HepG2 (cell line): ENCODE data around the gene MBD4. TPM values are rescaled to one million over a fixed set of nuclear protein-coding genes. Genes with fewer than 3 reads are reported as not detected.

Experiments
- HNF4A ChIP-seq: sonication (generic); formaldehyde crosslinking; IDR thresholded peaks from 2 replicates; pipeline ENCODE4 v1.4.0; 2020; ENCODE audit warnings: missing genetic modification reagents
- HNF4G ChIP-seq, 2 experiments: sonication (generic) in 1 of 2; formaldehyde crosslinking in 1 of 2; IDR thresholded peaks; 2 replicates each; pipeline versions ENCODE4 v1.4.0 to v1.6.1; 2011 to 2020; ENCODE audit warnings: borderline replicate concordance in 2 of 2, low read depth in 2 of 2, mild to moderate bottlenecking in 2 of 2, low read length in 1 of 2, missing genetic modification reagents in 1 of 2, moderate library complexity in 1 of 2
- MBNL3 ChIP-seq: fragments of 250-450 bp; sonication (Bioruptor Pico); conservative IDR thresholded peaks from 2 replicates; pipeline ENCODE4 v1.8.0; 2022; ENCODE audit warnings: mild to moderate bottlenecking, inconsistent platforms
- NCOA5 ChIP-seq: sonication (generic); formaldehyde crosslinking; IDR thresholded peaks from 2 replicates; pipeline ENCODE4 v1.4.0; 2020; ENCODE audit warnings: missing genetic modification reagents
- PLRG1 ChIP-seq: fragments of 450-650 bp; conservative IDR thresholded peaks from 2 replicates; pipeline ENCODE4 v1.6.1; 2016
- SKI ChIP-seq: fragments of 450-650 bp; IDR thresholded peaks from one replicate; pipeline ENCODE4 v1.6.1; 2018; ENCODE audit warnings: mild to moderate bottlenecking; ENCODE audit not compliant: partially characterized antibody
- TGIF2 ChIP-seq: IDR thresholded peaks from 2 replicates; pipeline ENCODE4 v1.6.1; 2016; ENCODE audit warnings: control low read depth, missing compliant biosample characterization
- THAP9 ChIP-seq: sonication (generic); formaldehyde crosslinking; IDR thresholded peaks from 2 replicates; pipeline ENCODE4; 2020; ENCODE audit warnings: missing genetic modification reagents, mild to moderate bottlenecking, borderline replicate concordance
- ZNF275 ChIP-seq: sonication (generic); formaldehyde crosslinking; IDR thresholded peaks from 2 replicates; pipeline ENCODE4 v1.8.0; 2022; ENCODE audit warnings: missing genetic modification reagents, mild to moderate bottlenecking, inconsistent platforms, borderline replicate concordance
- ZNF343 ChIP-seq: sonication (generic); formaldehyde crosslinking; IDR thresholded peaks from 2 replicates; pipeline ENCODE4 v1.4.0; 2020; ENCODE audit warnings: mild to moderate bottlenecking, missing genetic modification reagents
- ZNF546 ChIP-seq: sonication (generic); formaldehyde crosslinking; conservative IDR thresholded peaks from 2 replicates; pipeline ENCODE4 v1.8.1; 2023; ENCODE audit warnings: mild to moderate bottlenecking, missing genetic modification reagents
- ZNF547 ChIP-seq: sonication (generic); formaldehyde crosslinking; IDR thresholded peaks from 2 replicates; pipeline ENCODE4 v1.5.1; 2020; ENCODE audit warnings: mild to moderate bottlenecking, missing genetic modification reagents
- ZNF704 ChIP-seq: sonication (generic); formaldehyde crosslinking; IDR thresholded peaks from 2 replicates; pipeline ENCODE4 v1.8.1; 2023; ENCODE audit warnings: mild to moderate bottlenecking, inconsistent platforms, moderate library complexity, missing genetic modification reagents, borderline replicate concordance
- ZSCAN29 ChIP-seq: sonication (generic); formaldehyde crosslinking; conservative IDR thresholded peaks from 2 replicates; pipeline ENCODE4 v1.4.0; 2020; ENCODE audit warnings: mild to moderate bottlenecking, missing genetic modification reagents
- ZSCAN31 ChIP-seq: sonication (generic); formaldehyde crosslinking; IDR thresholded peaks from 2 replicates; pipeline ENCODE4 v1.5.0; 2020; ENCODE audit warnings: low read depth, mild to moderate bottlenecking, missing genetic modification reagents
- polyA plus RNA-seq, 8 experiments: library from polyadenylated mRNA; depleted of rRNA in 3 of 8; stranded (reverse) in 7 of 8; unstranded in 1 of 8; fragments of >200 nt; fragmentation: Illumina TruSeq in 4 of 8; extraction: Trizol in 4 of 8; gene quantifications; 2 replicates each; pipeline versions ENCODE4 v1.2.1 to v1.2.3, GENCODE V29; 2011 to 2016; ENCODE audit warnings: low read depth in 4 of 8, missing spikeins in 1 of 8, mixed read lengths in 1 of 8; ENCODE audit not compliant: insufficient read depth in 1 of 8
- total RNA-seq, 5 experiments: library from RNA; depleted of rRNA; stranded (reverse); fragments of >200 nt; fragmentation: Illumina TruSeq; extraction: Trizol; gene quantifications; 2 replicates each; pipeline ENCODE4 v1.2.3, GENCODE V29; 2016; ENCODE audit warnings: low read depth in 1 of 5

MBD4 gene
- total and polyA plus RNA-seq, 2 of the 13 experiments (the other 11 are each of a cell fraction or from before 2014, with no cell fraction given): 14.9 to 25.3 TPM

GRCh38 chr3:129462361-129462968, 22.7 kb upstream of the MBD4 start (continued):
- TF ChIP-seq ZNF704 (CRISPR knock-in tag) (no peak), THAP9 (CRISPR knock-in tag) (no peak), ZSCAN31 (CRISPR knock-in tag) (no peak), ZNF343 (CRISPR knock-in tag) (no peak), HNF4A (CRISPR knock-in tag) (peak; percentile 50; the same call in 1 of the 2 replicates), ZNF546 (CRISPR knock-in tag) (no peak), HNF4G (IDR thresholded peaks at IDR 0.05; ENCODE audit: borderline replicate concordance, low read depth, low read length) (0 out of 2 replicates have a peak, but pooled peaks have one; percentile 4), HNF4G (CRISPR knock-in tag; IDR thresholded peaks at IDR 0.05; ENCODE audit: borderline replicate concordance, low read depth) (no peak), ZNF275 (no peak), MBNL3 (CRISPR knock-in tag) (no peak), ZSCAN29 (CRISPR knock-in tag) (no peak), PLRG1 (no peak), SKI (peak; percentile 58), TGIF2 (CRISPR knock-in tag) (no peak), ZNF547 (CRISPR knock-in tag) (no peak), NCOA5 (CRISPR knock-in tag) (no peak)
- TF ChIP-seq, all 625 proteins: peak for 4
